IMR-90 (cell line): Measurements from ENCODE around the gene PDE4A. TPM values are rescaled to one million over a fixed set of nuclear protein-coding genes. Genes with fewer than 3 reads are reported as not detected.

Source experiments
- ATAC-seq: fragments of 200-7000 bp; cut with Tn5 transposase; 2 replicates; pipeline ENCODE4 v1.9.1; 2020; ENCODE audit warnings: low read depth, mild to moderate bottlenecking, moderate library complexity
- BruUV-seq: library from RNA; stranded (reverse); fragments of 400-500 nt; replicated peaks from 2 replicates; lab custom pipeline; 2021; lab: Mats Ljungman, UMichigan
- CTCF ChIA-PET: fragments of 300-600 bp; formaldehyde crosslinking; extraction: SDS; loops from one replicate; lab custom pipeline; 2021; ENCODE audit warnings: antibody characterized with exemption; lab: Yijun Ruan, JAX
- POLR2A ChIA-PET: fragments of 300-600 bp; sonication (Branson Sonifier 250); formaldehyde crosslinking; loops from one replicate; lab custom pipeline; 2022; ENCODE audit warnings: antibody characterized with exemption; ENCODE audit not compliant: unreplicated experiment; lab: Charles Lee
- DNase-seq: peaks from one replicate; pipeline ENCODE4 v3.0.0; 2013
- H2AFZ ChIP-seq: replicated peaks from 2 replicates; pipeline ENCODE3; 2013; ENCODE audit warnings: low read length, mild to moderate bottlenecking; ENCODE audit not compliant: poor library complexity
- H2AK5ac ChIP-seq: 2 replicates; pipeline ENCODE4 v1.6.1; 2013; ENCODE audit warnings: low read depth, low read length, inconsistent platforms
- H2AK9ac ChIP-seq: replicated peaks from 2 replicates; pipeline ENCODE3; 2013; ENCODE audit warnings: mild to moderate bottlenecking, low read depth, low read length, moderate library complexity; ENCODE audit not compliant: poor library complexity
- H2BK120ac ChIP-seq: 2 replicates; pipeline ENCODE4 v1.6.1; 2013; ENCODE audit warnings: low read depth, low read length, inconsistent platforms
- H2BK15ac ChIP-seq: 3 replicates; pipeline ENCODE4 v1.6.1; 2013; ENCODE audit warnings: low read depth, low read length, inconsistent platforms
- H2BK20ac ChIP-seq: 2 replicates; pipeline ENCODE4 v1.6.1; 2013; ENCODE audit warnings: low read depth, mild to moderate bottlenecking, inconsistent platforms, low read length, moderate library complexity
- H2BK5ac ChIP-seq: 2 replicates; pipeline ENCODE4 v1.6.1; 2013; ENCODE audit warnings: mild to moderate bottlenecking, low read depth, low read length, inconsistent platforms; ENCODE audit not compliant: poor library complexity, severe bottlenecking
- H3K14ac ChIP-seq: replicated peaks from 2 replicates; pipeline ENCODE4 v1.6.1; 2013; ENCODE audit warnings: low read depth, low read length, inconsistent platforms
- H3K18ac ChIP-seq: 2 replicates; pipeline ENCODE4 v1.6.1; 2013; ENCODE audit warnings: low read depth, low read length, control low read depth
- H3K23ac ChIP-seq: 2 replicates; pipeline ENCODE4 v1.6.1; 2013; ENCODE audit warnings: low read depth, low read length, inconsistent platforms
- H3K27ac ChIP-seq: 2 replicates; pipeline ENCODE4 v1.5.1; 2013; ENCODE audit warnings: mild to moderate bottlenecking, control low read depth, low read length; ENCODE audit not compliant: insufficient read depth
- H3K27me3 ChIP-seq: 2 replicates; pipeline ENCODE4 v1.6.1; 2013; ENCODE audit warnings: low read length; ENCODE audit not compliant: control insufficient read depth, insufficient read depth
- H3K36me3 ChIP-seq: 2 replicates; pipeline ENCODE4 v1.6.1; 2013; ENCODE audit warnings: low read length, mixed read lengths; ENCODE audit not compliant: control insufficient read depth, insufficient read depth
- H3K4ac ChIP-seq: 2 replicates; pipeline ENCODE4 v1.6.1; 2013; ENCODE audit warnings: low read depth, low read length, inconsistent platforms
- H3K4me1 ChIP-seq: 2 replicates; pipeline ENCODE4 v1.6.1; 2013; ENCODE audit warnings: low read length, mixed read lengths; ENCODE audit not compliant: control insufficient read depth, insufficient read depth
- H3K4me2 ChIP-seq: 2 replicates; pipeline ENCODE4 v1.6.1; 2013; ENCODE audit warnings: low read depth, mild to moderate bottlenecking, control low read depth, low read length, moderate library complexity
- H3K4me3 ChIP-seq: 2 replicates; pipeline ENCODE4 v1.5.1; 2013; ENCODE audit warnings: low read depth, mild to moderate bottlenecking, control low read depth, low read length, moderate library complexity; ENCODE audit not compliant: insufficient read depth
- H3K56ac ChIP-seq: 2 replicates; pipeline ENCODE4 v1.6.1; 2013; ENCODE audit warnings: low read length, inconsistent platforms; ENCODE audit not compliant: insufficient read depth; ENCODE audit errors: extremely low read depth
- H3K79me1 ChIP-seq, 2 experiments: 2 replicates each; pipeline ENCODE4 v1.6.1; 2013; ENCODE audit warnings: low read length in 2 of 2, inconsistent platforms in 1 of 2, low read depth in 1 of 2
- H3K9ac ChIP-seq: 2 replicates; pipeline ENCODE4 v1.6.1; 2013; ENCODE audit warnings: low read depth, low read length, control low read depth
- H3K9me1 ChIP-seq: 2 replicates; pipeline ENCODE4 v1.6.1; 2013; ENCODE audit warnings: low read length, inconsistent platforms; ENCODE audit not compliant: insufficient read depth
- H3K9me3 ChIP-seq: 2 replicates; pipeline ENCODE4 v1.6.1; 2013; ENCODE audit warnings: low read length; ENCODE audit not compliant: control insufficient read depth, insufficient read depth
- H4K20me1 ChIP-seq: 2 replicates; pipeline ENCODE4 v1.6.1; 2013; ENCODE audit warnings: low read length, inconsistent platforms; ENCODE audit not compliant: insufficient read depth
- H4K5ac ChIP-seq: 2 replicates; pipeline ENCODE4 v1.6.1; 2013; ENCODE audit warnings: mild to moderate bottlenecking, low read depth, low read length, control low read depth
- H4K8ac ChIP-seq, 2 experiments: 2 replicates each; pipeline ENCODE4 v1.6.1; 2013; ENCODE audit warnings: low read depth in 2 of 2, low read length in 2 of 2, control low read depth in 1 of 2, inconsistent platforms in 1 of 2
- H4K91ac ChIP-seq: 2 replicates; pipeline ENCODE4 v1.6.1; 2013; ENCODE audit warnings: low read depth, low read length, inconsistent platforms; ENCODE audit not compliant: insufficient read depth
- BHLHE40 ChIP-seq: fragments of 150-350 bp; IDR thresholded peaks from 2 replicates; pipeline ENCODE4 v1.6.1; 2016; ENCODE audit warnings: mild to moderate bottlenecking, low read depth, low read length
- CTCF ChIP-seq: conservative IDR thresholded peaks from 2 replicates; pipeline ENCODE4 v1.5.1; 2012; ENCODE audit warnings: mild to moderate bottlenecking, low read depth, low read length, improper control_type of control experiment
- FOS ChIP-seq: fragments of 150-350 bp; IDR thresholded peaks from 2 replicates; pipeline ENCODE4 v1.6.1; 2016; ENCODE audit warnings: low read depth, low read length
- MAFK ChIP-seq: IDR thresholded peaks from 2 replicates; pipeline ENCODE4 v1.6.1; 2012; ENCODE audit warnings: low read depth, low read length, improper control_type of control experiment
- MAZ ChIP-seq: IDR thresholded peaks from 2 replicates; pipeline ENCODE4 v1.6.1; 2012; ENCODE audit warnings: low read depth, mild to moderate bottlenecking, low read length, improper control_type of control experiment, moderate library complexity, borderline replicate concordance
- MXI1 ChIP-seq: IDR thresholded peaks from 2 replicates; pipeline ENCODE4 v1.6.1; 2012; ENCODE audit warnings: low read depth, mild to moderate bottlenecking, low read length, moderate library complexity, borderline replicate concordance
- NFE2L2 ChIP-seq: fragments of 150-350 bp; IDR thresholded peaks from 2 replicates; pipeline ENCODE4 v1.6.1; 2016; ENCODE audit warnings: low read depth, mild to moderate bottlenecking, low read length
- RAD21 ChIP-seq: IDR thresholded peaks from 2 replicates; pipeline ENCODE4 v1.6.1; 2012; ENCODE audit warnings: low read length, improper control_type of control experiment
- SMC3 ChIP-seq: fragments of 150-350 bp; IDR thresholded peaks from 2 replicates; pipeline ENCODE4 v1.6.1; 2016; ENCODE audit warnings: low read depth, mild to moderate bottlenecking, antibody characterized with exemption, low read length, moderate library complexity
- WGBS, 2 experiments: methylation state at CpG; one replicate each; pipeline versions ENCODE4 v1.1.5 to v1.1.7; 2013; ENCODE audit warnings: missing lambda C conversion rate in 2 of 2; ENCODE audit not compliant: insufficient read length in 1 of 2; ENCODE audit errors: extremely low coverage in 2 of 2; 5-methylcytosine and 5-hydroxymethylcytosine counted together
- dilution Hi-C: fragments of 300-500 bp; cut with HindIII; formaldehyde crosslinking; loops from one replicate; pipeline ENCODE4 v1.14.3; 2018; ENCODE audit warnings: low sequenced_read_pairs; ENCODE audit not compliant: unreplicated experiment
- in situ Hi-C: fragments of 300-500 bp; cut with MboI; formaldehyde crosslinking; loops from 3 replicates; pipeline ENCODE4 v1.14.3; 2019; ENCODE audit warnings: low sequenced_read_pairs, inconsistent platforms, mixed read lengths
- intact Hi-C: fragments of 100-400 bp; cut with micrococcal nuclease; formaldehyde crosslinking; loops from 2 replicates; pipeline ENCODE4 v1.10.0; 2022
- polyA plus RNA-seq, 3 experiments: library from polyadenylated mRNA; depleted of rRNA; stranded (reverse); fragments of >200 nt; gene quantifications; 2 replicates each; pipeline ENCODE4 v1.2.3, GENCODE V29; 2012; ENCODE audit warnings: low replicate concordance in 1 of 3
- total RNA-seq: library from RNA; depleted of rRNA; stranded (reverse); fragments of >200 nt; gene quantifications from 2 replicates; pipeline ENCODE4 v1.2.3, GENCODE V29; 2012

The PDE4A gene
- total and polyA plus RNA-seq, 2 of the 4 experiments (the other 2 are of a cell fraction), result 1.8 to 7.0 TPM

GRCh38 chr19:10486551-10486950 lies 66.2 kb downstream of the PDE4A start:
- Histone ChIP-seq H3K23ac (no peak overlapping the region), H3K36me3 (peaks cover 50% of the 10 kb centered on the region), H2BK15ac (no peak overlapping the region), H3K4ac (no peak overlapping the region), H3K9ac (no peak overlapping the region), H4K5ac (no peak overlapping the region), H2AFZ (no peak overlapping the region), H3K56ac (no peak overlapping the region), H3K18ac (no peak overlapping the region), H2BK120ac (no peak overlapping the region), H4K8ac (no peak overlapping the region), H3K27ac (no peak overlapping the region), H2BK20ac (no peak overlapping the region), H4K91ac (no peak overlapping the region), H3K27me3 (no peaks in the 10 kb centered on the region), H4K20me1 (peaks cover 14% of the 10 kb centered on the region), H3K4me1 (no peaks in the 10 kb centered on the region), H3K4me2 (no peak overlapping the region), H3K9me1 (no peaks in the 10 kb centered on the region), H3K9me3 (no peaks in the 10 kb centered on the region), H3K79me1 (peaks cover 0 to 22% of the 10 kb centered on the region in 2 experiments; a peak in 1 of 4 replicates), H3K14ac (no peak overlapping the region), H2AK5ac (no peak overlapping the region), H3K4me3 (no peak overlapping the region), H2BK5ac (no peak overlapping the region), H2AK9ac (no peak overlapping the region)
- no TSS peak for BruUV-seq
- dilution Hi-C loops, result no loop called here
- ChIA-PET CTCF (no interaction called here), POLR2A (no interaction called here)
- TF ChIP-seq SMC3, result no peak
- TF ChIP-seq CTCF, result no peak
- TF ChIP-seq MAZ, result no peak
- no peak for TF ChIP-seq RAD21
- TF ChIP-seq MXI1, result no peak
- TF ChIP-seq MAFK, result no peak
- TF ChIP-seq FOS, result no peak
- no peak for TF ChIP-seq BHLHE40
- no peak for TF ChIP-seq NFE2L2
- intact Hi-C loops, result loop anchor here (10.0 kb wide), 1 partner anchor 158 kb away; no protein-coding TSS in a partner anchor
- in situ Hi-C loops, result no loop called here
- DNase-seq (no peak), ATAC-seq (no peak)
- 90% methylated on average over 8 of the region's 13 CpGs; no CpG with 5 or more reads in 1 of the 2 experiments for WGBS, 2 experiments
